ENCODE results near the gene CLSTN3.

The CLSTN3 gene

GRCh38 chr12:7143564-7143963 lies 13.4 kb downstream of the CLSTN3 start:
- Mint-ChIP-seq H3K9me3 (no peaks in the 10 kb centered on the region), H3K27me3 (ENCODE audit: low read depth) (no peaks in the 10 kb centered on the region), H3K4me1 (no peaks in the 10 kb centered on the region)

GRCh38 chr12:7144414-7145120 lies 14.4 kb downstream of the CLSTN3 start:
- peak; percentile 50 to 58 (median 52) for TF ChIP-seq CTCF (IDR thresholded peaks at IDR 0.05; ENCODE audit: unreplicated experiment in 3 of 3)
- Mint-ChIP-seq H3K27me3 (ENCODE audit: low read depth) (no peaks in the 10 kb centered on the region), H3K36me3 (ENCODE audit: low read depth) (peaks cover 56% of the 10 kb centered on the region), H3K9me3 (no peaks in the 10 kb centered on the region), H3K27ac (no peak overlapping the region), H3K4me3 (no peak overlapping the region), H3K4me1 (no peaks in the 10 kb centered on the region)

More at GRCh38 chr12:7143564-7143963, 13.4 kb downstream of the CLSTN3 start:
- Mint-ChIP-seq H3K36me3 (ENCODE audit: low read depth) (peaks cover 56% of the 10 kb centered on the region), H3K27ac (no peak overlapping the region), H3K4me3 (no peak overlapping the region)
- TF ChIP-seq CTCF (IDR thresholded peaks at IDR 0.05; ENCODE audit: unreplicated experiment in 3 of 3), result no peak

- Mint-ChIP-seq H3K4me3 (no peak overlapping the region), H3K4me1 (no peaks in the 10 kb centered on the region), H3K9me3 (no peaks in the 10 kb centered on the region), H3K36me3 (ENCODE audit: low read depth) (peaks cover 59% of the 10 kb centered on the region), H3K27ac (no peak overlapping the region), H3K27me3 (ENCODE audit: low read depth) (no peaks in the 10 kb centered on the region)
- no peak for TF ChIP-seq CTCF (IDR thresholded peaks at IDR 0.05; ENCODE audit: unreplicated experiment in 3 of 3)
Observed at GRCh38 chr12:7145671-7146070, 15.5 kb downstream of the CLSTN3 start.

- peak overlapping the region in 1 of 3 experiments; percentile 1 for H3K27ac Mint-ChIP-seq
- no peaks in the 10 kb centered on the region for H3K9me3 Mint-ChIP-seq
- no peaks in the 10 kb centered on the region for H3K27me3 Mint-ChIP-seq (ENCODE audit: low read depth)
- no peaks in the 10 kb centered on the region for H3K4me1 Mint-ChIP-seq
- TF ChIP-seq CTCF (IDR thresholded peaks at IDR 0.05; ENCODE audit: unreplicated experiment in 3 of 3), result no peak
- H3K36me3 Mint-ChIP-seq (ENCODE audit: low read depth), result peaks cover 60% of the 10 kb centered on the region
- H3K4me3 Mint-ChIP-seq, result no peak overlapping the region
Observed at GRCh38 chr12:7146228-7146627, 16.1 kb downstream of the CLSTN3 start.

GRCh38 chr12:7146906-7147305 lies 16.7 kb downstream of the CLSTN3 start:
- H3K4me3 Mint-ChIP-seq, result no peak overlapping the region
- peaks cover 54% of the 10 kb centered on the region for H3K36me3 Mint-ChIP-seq (ENCODE audit: low read depth)
- no peaks in the 10 kb centered on the region for H3K4me1 Mint-ChIP-seq
- TF ChIP-seq CTCF (IDR thresholded peaks at IDR 0.05; ENCODE audit: unreplicated experiment in 3 of 3), result no peak
- no peaks in the 10 kb centered on the region for H3K27me3 Mint-ChIP-seq (ENCODE audit: low read depth)
- no peaks in the 10 kb centered on the region for H3K9me3 Mint-ChIP-seq
- H3K27ac Mint-ChIP-seq, result peak overlapping the region in 1 of 3 experiments; percentile 1

- no peak for TF ChIP-seq CTCF (IDR thresholded peaks at IDR 0.05; ENCODE audit: unreplicated experiment in 3 of 3)
- no peak overlapping the region for H3K4me3 Mint-ChIP-seq
- peaks cover 51% of the 10 kb centered on the region for H3K36me3 Mint-ChIP-seq (ENCODE audit: low read depth)
- no peaks in the 10 kb centered on the region for H3K27me3 Mint-ChIP-seq (ENCODE audit: low read depth)
- no peaks in the 10 kb centered on the region for H3K4me1 Mint-ChIP-seq
- no peaks in the 10 kb centered on the region for H3K9me3 Mint-ChIP-seq
- no peak overlapping the region for H3K27ac Mint-ChIP-seq
Observed at GRCh38 chr12:7150356-7150755, 20.2 kb downstream of the CLSTN3 start.
